ENCODE results near the gene PIGT.

DNA sequence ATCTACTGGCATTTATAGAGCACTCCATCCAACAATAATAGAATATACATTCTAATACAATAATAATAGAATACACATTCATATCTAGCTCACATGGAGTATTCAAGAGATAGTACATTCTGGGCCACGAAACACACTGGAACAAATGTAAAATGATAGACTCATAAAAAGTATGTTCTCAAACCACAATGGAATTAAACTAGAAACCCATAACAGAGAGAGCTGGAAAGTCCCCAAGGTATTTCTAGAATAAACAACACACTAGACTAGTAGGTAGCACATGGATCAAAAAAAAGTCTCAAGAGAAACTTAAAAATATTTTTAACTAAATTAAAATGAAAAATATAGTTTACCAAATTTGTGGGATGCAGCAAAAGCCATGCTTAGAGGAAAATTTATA lies 28.7 kb upstream of the PIGT start:
- TF ChIP-seq POLR2A (IDR thresholded peaks at IDR 0.05; ENCODE audit: low read depth, low read length): no peak
- TF ChIP-seq RFX5 (IDR thresholded peaks at IDR 0.05; ENCODE audit: low read depth, low read length): no peak
- no peak for TF ChIP-seq MAZ (IDR thresholded peaks at IDR 0.05; ENCODE audit: borderline replicate concordance, low read depth, low read length)

Data from IMR-90 (cell line).